H9 (cell line): Measurements from ENCODE around the gene GPI. TPM values are rescaled to one million over a fixed set of nuclear protein-coding genes. Genes with fewer than 3 reads are reported as not detected.

ENCODE experiments used
- DNase-seq: peaks from one replicate; pipeline ENCODE4 v3.0.0-alpha.2; 2017
- H2AFZ ChIP-seq: one replicate; pipeline ENCODE4 v1.6.1; 2013; ENCODE audit warnings: mild to moderate bottlenecking, low read length, control low read depth, moderate library complexity
- H2AK5ac ChIP-seq: 2 replicates; pipeline ENCODE4 v1.6.1; 2013; ENCODE audit warnings: low read length, control low read depth, mixed read lengths; ENCODE audit not compliant: insufficient read length
- H2BK120ac ChIP-seq: one replicate; pipeline ENCODE4 v1.6.1; 2013; ENCODE audit warnings: low read depth, mild to moderate bottlenecking, low read length, control low read depth, inconsistent platforms; ENCODE audit not compliant: poor library complexity, severe bottlenecking
- H2BK12ac ChIP-seq: 2 replicates; pipeline ENCODE4 v1.6.1; 2013; ENCODE audit warnings: low read length, control low read depth, mixed read lengths, low read depth; ENCODE audit not compliant: insufficient read length
- H2BK15ac ChIP-seq: 2 replicates; pipeline ENCODE4 v1.6.1; 2013; ENCODE audit warnings: low read depth, low read length, control low read depth
- H2BK20ac ChIP-seq: one replicate; pipeline ENCODE4 v1.6.1; 2013; ENCODE audit warnings: low read depth, mild to moderate bottlenecking, low read length, control low read depth, inconsistent platforms; ENCODE audit not compliant: poor library complexity, severe bottlenecking
- H2BK5ac ChIP-seq: 2 replicates; pipeline ENCODE4 v1.6.1; 2013; ENCODE audit warnings: low read length, control low read depth, mixed read lengths; ENCODE audit not compliant: insufficient read length
- H3K14ac ChIP-seq: 2 replicates; pipeline ENCODE4 v1.6.1; 2013; ENCODE audit warnings: low read length, control low read depth; ENCODE audit not compliant: insufficient read depth
- H3K18ac ChIP-seq: 2 replicates; pipeline ENCODE4 v1.6.1; 2013; ENCODE audit warnings: low read depth, mild to moderate bottlenecking, mixed read lengths, low read length, control low read depth; ENCODE audit not compliant: insufficient read length
- H3K23ac ChIP-seq: 2 replicates; pipeline ENCODE4 v1.6.1; 2013; ENCODE audit warnings: low read length, control low read depth, mixed read lengths, low read depth; ENCODE audit not compliant: insufficient read length
- H3K23me2 ChIP-seq: 2 replicates; pipeline ENCODE4 v1.6.1; 2013; ENCODE audit warnings: low read depth, mild to moderate bottlenecking, mixed read lengths, low read length, control low read depth; ENCODE audit not compliant: insufficient read length, poor library complexity, severe bottlenecking
- H3K27ac ChIP-seq: 2 replicates; pipeline ENCODE4 v1.5.1; 2013; ENCODE audit warnings: low read length, control low read depth, mixed read lengths, low read depth; ENCODE audit not compliant: insufficient read length
- H3K27me3 ChIP-seq: 2 replicates; pipeline ENCODE4 v1.6.1; 2013; ENCODE audit warnings: low read length, control low read depth, inconsistent platforms; ENCODE audit not compliant: insufficient read depth
- H3K4ac ChIP-seq: 2 replicates; pipeline ENCODE4 v1.6.1; 2013; ENCODE audit warnings: low read depth, mild to moderate bottlenecking, control low read depth, inconsistent platforms, low read length, moderate library complexity
- H3K4me1 ChIP-seq: 2 replicates; pipeline ENCODE4 v1.6.1; 2013; ENCODE audit warnings: low read length, control low read depth, inconsistent platforms; ENCODE audit not compliant: insufficient read depth
- H3K4me2 ChIP-seq: 2 replicates; pipeline ENCODE4 v1.6.1; 2013; ENCODE audit warnings: low read length, control low read depth, mixed read lengths; ENCODE audit not compliant: insufficient read length, insufficient read depth
- H3K56ac ChIP-seq: 2 replicates; pipeline ENCODE4 v1.6.1; 2013; ENCODE audit warnings: low read depth, mild to moderate bottlenecking, mixed read lengths, low read length, control low read depth; ENCODE audit not compliant: insufficient read length
- H3K79me1 ChIP-seq: 2 replicates; pipeline ENCODE4 v1.6.1; 2013; ENCODE audit warnings: low read depth, mild to moderate bottlenecking, moderate library complexity, low read length, control low read depth, inconsistent platforms; ENCODE audit not compliant: insufficient read depth, poor library complexity, severe bottlenecking
- H3K79me2 ChIP-seq: 2 replicates; pipeline ENCODE4 v1.6.1; 2013; ENCODE audit warnings: low read length, control low read depth, inconsistent platforms; ENCODE audit not compliant: insufficient read depth
- H3K9ac ChIP-seq: 2 replicates; pipeline ENCODE4 v1.6.1; 2013; ENCODE audit warnings: low read length, control low read depth, mixed read lengths; ENCODE audit not compliant: insufficient read length; ENCODE audit errors: extremely low read depth
- H3K9me3 ChIP-seq: one replicate; pipeline ENCODE4 v1.6.1; 2013; ENCODE audit warnings: low read depth, low read length, inconsistent platforms; ENCODE audit not compliant: control insufficient read depth
- H3T11ph ChIP-seq: one replicate; pipeline ENCODE4 v1.6.1; 2013; ENCODE audit warnings: mild to moderate bottlenecking, low read length, control low read depth, inconsistent platforms
- H4K20me1 ChIP-seq: one replicate; pipeline ENCODE4 v1.6.1; 2013; ENCODE audit not compliant: control insufficient read depth, insufficient read length, insufficient read depth
- H4K5ac ChIP-seq: 2 replicates; pipeline ENCODE4 v1.6.1; 2013; ENCODE audit warnings: low read depth, mild to moderate bottlenecking, mixed read lengths, low read length, control low read depth; ENCODE audit not compliant: insufficient read length
- H4K8ac ChIP-seq: replicated peaks from 2 replicates; pipeline ENCODE4 v1.6.1; 2013; ENCODE audit warnings: low read length, control low read depth, mixed read lengths, low read depth; ENCODE audit not compliant: insufficient read length
- H4K91ac ChIP-seq: 2 replicates; pipeline ENCODE4 v1.6.1; 2013; ENCODE audit warnings: low read depth, mild to moderate bottlenecking, moderate library complexity, mixed read lengths, low read length, control low read depth; ENCODE audit not compliant: insufficient read length
- H3K27ac Mint-ChIP-seq, 3 experiments: 2 replicates in 2 of 3; 3 replicates in 1 of 3; pipeline ENCODE4 v1.8.0; 2020 to 2021; ENCODE audit warnings: mixed read lengths in 3 of 3, mild to moderate bottlenecking in 1 of 3, moderate library complexity in 1 of 3
- H3K27me3 Mint-ChIP-seq: 2 replicates; pipeline ENCODE4 v1.8.0; 2021; ENCODE audit warnings: low read depth, mild to moderate bottlenecking, moderate library complexity, mixed read lengths
- H3K36me3 Mint-ChIP-seq, 3 experiments: 2 replicates in 2 of 3; 3 replicates in 1 of 3; pipeline ENCODE4 v1.8.0; 2020 to 2021; ENCODE audit warnings: low read depth in 3 of 3, mixed read lengths in 3 of 3; ENCODE audit not compliant: insufficient read depth in 1 of 3
- H3K4me1 Mint-ChIP-seq, 2 experiments: 2 replicates each; pipeline ENCODE4 v1.8.0; 2020; ENCODE audit warnings: mixed read lengths in 2 of 2
- H3K4me3 Mint-ChIP-seq, 2 experiments: 2 replicates in 1 of 2; 3 replicates in 1 of 2; pipeline ENCODE4 v1.8.0; 2020 to 2021; ENCODE audit warnings: mild to moderate bottlenecking in 2 of 2, mixed read lengths in 2 of 2, moderate library complexity in 1 of 2
- H3K9me3 Mint-ChIP-seq, 2 experiments: 2 replicates in 1 of 2; 3 replicates in 1 of 2; pipeline ENCODE4 v1.8.0; 2020; ENCODE audit warnings: mild to moderate bottlenecking in 2 of 2, mixed read lengths in 2 of 2, moderate library complexity in 1 of 2
- WGBS: extraction: QIAGEN DNeasy Blood & Tissue Kit; methylation state at CpG from one replicate; pipeline ENCODE4 v1.1.7; 2013; ENCODE audit warnings: missing lambda C conversion rate, low lambda C conversion rate, mixed read lengths; ENCODE audit not compliant: insufficient read length; ENCODE audit errors: extremely low coverage; 5-methylcytosine and 5-hydroxymethylcytosine counted together
- total RNA-seq: library from RNA; stranded (reverse); gene quantifications from 2 replicates; pipeline ENCODE4 v1.2.1, GENCODE V29; 2021
- TF ChIP-seq, protein P1 (sequence below): fragments of 200-600 bp; sonication (generic); conservative IDR thresholded peaks from 3 replicates; pipeline ENCODE4 v1.8.0; 2021; ENCODE audit warnings: antibody characterized with exemption, mild to moderate bottlenecking

The GPI gene
- total RNA-seq, 1 experiment from 2014 or later, result 373 TPM

DNA sequence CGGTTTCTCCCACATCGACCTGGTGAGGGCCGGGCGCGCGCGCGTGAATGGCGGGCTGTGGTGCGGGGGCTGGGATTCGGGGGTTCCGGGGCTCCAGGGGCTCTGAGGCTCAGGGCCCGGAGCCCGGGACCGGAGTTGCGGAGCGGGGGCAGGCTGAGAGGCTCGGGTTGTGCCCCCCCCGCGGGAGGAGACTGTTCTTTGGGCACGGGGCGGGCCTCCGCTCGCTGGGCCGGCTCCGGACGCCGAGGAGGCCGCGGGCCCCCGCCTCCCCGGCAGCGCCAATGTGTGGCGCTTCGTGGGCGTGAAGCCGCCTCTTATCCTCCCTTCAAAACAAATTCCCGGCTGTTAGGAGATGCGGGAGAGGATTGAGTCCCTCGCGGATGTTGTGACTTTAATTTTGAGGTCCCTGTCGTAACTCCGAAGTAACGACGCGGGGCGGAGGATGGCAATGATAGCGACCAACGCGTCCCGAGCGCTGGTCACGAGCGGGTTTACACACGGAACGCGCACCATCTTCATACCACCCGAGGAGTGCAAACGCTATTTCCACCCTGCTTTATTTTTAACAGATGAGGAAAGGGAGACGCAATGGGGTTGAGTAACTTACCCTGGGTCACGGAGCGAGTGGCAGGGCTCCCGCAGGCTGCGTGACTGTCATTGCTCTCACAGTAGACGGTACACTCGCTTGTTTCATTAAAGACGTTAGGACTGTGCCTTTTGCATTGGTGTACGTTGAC lies 63.7 kb downstream of the GPI start:
- Histone ChIP-seq H3K9me3 (no peaks in the 10 kb centered on the region), H3K23ac (no peak overlapping the region), H4K91ac (no peak overlapping the region), H2BK12ac (no peak overlapping the region), H4K20me1 (no peaks in the 10 kb centered on the region), H2BK5ac (no peak overlapping the region), H2BK20ac (no peak overlapping the region), H3K14ac (peak overlapping the region; percentile 59; the same call in 1 of the 2 replicates), H2BK15ac (no peak overlapping the region), H3K9ac (peak overlapping the region; percentile 89), H2AK5ac (no peak overlapping the region), H3K27me3 (no peaks in the 10 kb centered on the region), H3K56ac (no peak overlapping the region), H3K79me2 (peaks cover 35% of the 10 kb centered on the region; the same call in 1 of the 2 replicates), H3K27ac (no peak overlapping the region), H3K23me2 (peaks cover 3% of the 10 kb centered on the region), H3K4ac (no peak overlapping the region), H3K18ac (peak overlapping the region; percentile 30), H2AFZ (no peak overlapping the region), H3T11ph (no peak overlapping the region), H2BK120ac (no peak overlapping the region), H3K4me1 (no peaks in the 10 kb centered on the region; the same call in 1 of the 2 replicates), H3K79me1 (no peaks in the 10 kb centered on the region), H4K5ac (no peak overlapping the region), H3K4me2 (peak overlapping the region; percentile 98), H4K8ac (no peak overlapping the region)
- Mint-ChIP-seq H3K9me3 (no peaks in the 10 kb centered on the region), H3K27me3 (no peaks in the 10 kb centered on the region; the same call in 1 of the 2 replicates), H3K36me3 (peaks cover 15 to 52% (median 40%) of the 10 kb centered on the region in 3 experiments), H3K4me1 (peaks cover 15 to 24% of the 10 kb centered on the region in 2 experiments), H3K4me3 (peak overlapping the region; percentile 97 to 98), H3K27ac (peak overlapping the region; percentile 63 to 97 (median 95); a peak in 6 of 7 replicates)
- whole genome bisulfite sequencing, result no CpG with 5 or more reads among the region's 68 CpGs
- no peak for DNase-seq
- TF ChIP-seq, protein P1, sequence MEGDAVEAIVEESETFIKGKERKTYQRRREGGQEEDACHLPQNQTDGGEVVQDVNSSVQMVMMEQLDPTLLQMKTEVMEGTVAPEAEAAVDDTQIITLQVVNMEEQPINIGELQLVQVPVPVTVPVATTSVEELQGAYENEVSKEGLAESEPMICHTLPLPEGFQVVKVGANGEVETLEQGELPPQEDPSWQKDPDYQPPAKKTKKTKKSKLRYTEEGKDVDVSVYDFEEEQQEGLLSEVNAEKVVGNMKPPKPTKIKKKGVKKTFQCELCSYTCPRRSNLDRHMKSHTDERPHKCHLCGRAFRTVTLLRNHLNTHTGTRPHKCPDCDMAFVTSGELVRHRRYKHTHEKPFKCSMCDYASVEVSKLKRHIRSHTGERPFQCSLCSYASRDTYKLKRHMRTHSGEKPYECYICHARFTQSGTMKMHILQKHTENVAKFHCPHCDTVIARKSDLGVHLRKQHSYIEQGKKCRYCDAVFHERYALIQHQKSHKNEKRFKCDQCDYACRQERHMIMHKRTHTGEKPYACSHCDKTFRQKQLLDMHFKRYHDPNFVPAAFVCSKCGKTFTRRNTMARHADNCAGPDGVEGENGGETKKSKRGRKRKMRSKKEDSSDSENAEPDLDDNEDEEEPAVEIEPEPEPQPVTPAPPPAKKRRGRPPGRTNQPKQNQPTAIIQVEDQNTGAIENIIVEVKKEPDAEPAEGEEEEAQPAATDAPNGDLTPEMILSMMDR, result no peak
